GM12878 (cell line): ENCODE measurements around the gene PRRX2. TPM values are rescaled to one million over a fixed set of nuclear protein-coding genes. Genes with fewer than 3 reads are reported as not detected.

ENCODE experiments used
- ATAC-seq: fragments of 200-7000 bp; cut with Tn5 transposase; 3 replicates; pipeline ENCODE4 v1.9.1; 2020; ENCODE audit warnings: mild to moderate bottlenecking, moderate library complexity
- BruUV-seq: library from RNA; stranded (reverse); fragments of 400-500 nt; replicated peaks from 2 replicates; lab custom pipeline; 2021; lab: Mats Ljungman, UMichigan
- CTCF ChIA-PET: fragments of 300-600 bp; sonication (Branson Sonifier 250); formaldehyde crosslinking; extraction: SDS; loops from one replicate; lab custom pipeline; 2021; ENCODE audit warnings: inconsistent platforms; lab: Yijun Ruan, JAX
- POLR2A ChIA-PET: fragments of 350-600 bp; formaldehyde crosslinking; extraction: SDS; loops from one replicate; lab custom pipeline; 2021; ENCODE audit warnings: inconsistent platforms; lab: Charles Lee
- RAD21 ChIA-PET: fragments of 300-600 bp; sonication (Branson Sonifier 250); formaldehyde crosslinking; loops from one replicate; lab custom pipeline; 2023; ENCODE audit warnings: antibody characterized with exemption; ENCODE audit not compliant: unreplicated experiment; lab: Charles Lee
- SMC1A ChIA-PET: fragments of 300-600 bp; sonication (Branson Sonifier 250); formaldehyde crosslinking; loops from one replicate; lab custom pipeline; 2023; ENCODE audit not compliant: unreplicated experiment, uncharacterized antibody; lab: Charles Lee
- DNase-seq: peaks from one replicate; pipeline ENCODE4 v3.0.0-alpha.2; 2011; ENCODE audit warnings: low read depth, low spot score
- FAIRE-seq: peaks from 3 replicates; lab custom pipeline; 2011; peaks lifted over from hg19 to GRCh38; lab: Jason Lieb, UNC
- H2AFZ ChIP-seq: 2 replicates; pipeline ENCODE4 v1.6.0; 2011; ENCODE audit warnings: low read depth, low read length, control low read depth; ENCODE audit not compliant: control insufficient read depth
- H3K27ac ChIP-seq: 2 replicates; pipeline ENCODE4 v1.5.1; 2011; ENCODE audit warnings: control low read depth; ENCODE audit not compliant: control insufficient read depth, insufficient read depth
- H3K27me3 ChIP-seq, 2 experiments: replicated peaks in 1 of 2; 2 replicates each; pipeline versions ENCODE4 v1.6.0 to v1.6.1; 2011; ENCODE audit warnings: low read length in 1 of 2; ENCODE audit not compliant: control insufficient read depth in 2 of 2, insufficient read depth in 2 of 2
- H3K36me3 ChIP-seq, 2 experiments: 2 replicates each; pipeline ENCODE4 v1.5.1; 2011; ENCODE audit warnings: low read length in 1 of 2; ENCODE audit not compliant: control insufficient read depth in 2 of 2, insufficient read depth in 2 of 2
- H3K4me1 ChIP-seq: 2 replicates; pipeline ENCODE4 v1.6.1; 2011; ENCODE audit warnings: mild to moderate bottlenecking, low read length, moderate library complexity, mixed read lengths; ENCODE audit not compliant: control insufficient read depth, insufficient read depth
- H3K4me2 ChIP-seq: 2 replicates; pipeline ENCODE4 v1.6.0; 2011; ENCODE audit warnings: control low read depth; ENCODE audit not compliant: control insufficient read depth, insufficient read depth
- H3K4me3 ChIP-seq: fragments of 200-600 bp; sonication (generic); 2 replicates; pipeline ENCODE4 v1.5.1; 2016
- H3K79me2 ChIP-seq: 2 replicates; pipeline ENCODE4 v1.6.0; 2011; ENCODE audit warnings: low read length; ENCODE audit not compliant: control insufficient read depth, insufficient read depth
- H3K9ac ChIP-seq: 2 replicates; pipeline ENCODE4 v1.8.0; 2011; ENCODE audit warnings: low read length, control low read depth, mixed read lengths; ENCODE audit not compliant: control insufficient read depth, insufficient read depth
- H3K9me3 ChIP-seq: replicated peaks from 3 replicates; pipeline ENCODE4 v1.5.1; 2011; ENCODE audit warnings: mild to moderate bottlenecking, low read length; ENCODE audit not compliant: control insufficient read depth, insufficient read depth
- H4K20me1 ChIP-seq: 2 replicates; pipeline ENCODE4 v1.6.0; 2011; ENCODE audit not compliant: control insufficient read depth, insufficient read depth
- ETV6 ChIP-seq, 2 experiments: fragments of 450-650 bp in 1 of 2; IDR thresholded peaks in 1 of 2; conservative IDR thresholded peaks in 1 of 2; 2 replicates each; pipeline ENCODE4 v1.6.1; 2014; ENCODE audit warnings: antibody characterized with exemption in 1 of 2, borderline replicate concordance in 1 of 2, low read depth in 1 of 2, mild to moderate bottlenecking in 1 of 2, moderate library complexity in 1 of 2
- KLF5 ChIP-seq: fragments of 450-650 bp; IDR thresholded peaks from 2 replicates; pipeline ENCODE4 v1.6.1; 2014; ENCODE audit warnings: mild to moderate bottlenecking; ENCODE audit not compliant: partially characterized antibody
- NBN ChIP-seq: fragments of 450-650 bp; IDR thresholded peaks from 2 replicates; pipeline ENCODE4 v1.6.1; 2016
- NR2F1 ChIP-seq: fragments of 450-650 bp; conservative IDR thresholded peaks from 2 replicates; pipeline ENCODE4 v1.6.1; 2017; ENCODE audit warnings: mild to moderate bottlenecking
- PAX5 ChIP-seq: IDR thresholded peaks from 2 replicates; pipeline ENCODE4 v1.6.1; 2011; ENCODE audit warnings: low read depth, low read length, borderline replicate concordance
- PAX8 ChIP-seq: fragments of 450-650 bp; IDR thresholded peaks from 2 replicates; pipeline ENCODE4 v1.6.1; 2017; ENCODE audit warnings: mild to moderate bottlenecking, moderate library complexity
- PRDM15 ChIP-seq: fragments of 450-650 bp; formaldehyde crosslinking; IDR thresholded peaks from 2 replicates; pipeline ENCODE4 v1.4.0; 2020; ENCODE audit warnings: mild to moderate bottlenecking, moderate library complexity
- SMAD1 ChIP-seq: fragments of 450-650 bp; IDR thresholded peaks from 2 replicates; pipeline ENCODE4 v1.6.1; 2018; ENCODE audit warnings: mild to moderate bottlenecking, low read depth; ENCODE audit not compliant: partially characterized antibody
- ZBTB40 ChIP-seq: fragments of 450-650 bp; IDR thresholded peaks from 2 replicates; pipeline ENCODE4 v1.6.1; 2016; ENCODE audit warnings: mild to moderate bottlenecking, moderate library complexity, borderline replicate concordance
- WGBS: methylation state at CpG from one replicate; pipeline ENCODE4 v1.1.6; 2016; ENCODE audit warnings: low lambda C conversion rate; ENCODE audit not compliant: insufficient replicate concordance, insufficient coverage; ENCODE audit errors: missing lambda C conversion rate; 5-methylcytosine and 5-hydroxymethylcytosine counted together
- in situ Hi-C: fragments of 300-500 bp; cut with MboI; formaldehyde crosslinking; loops from 9 replicates; pipeline ENCODE4 v1.14.3; 2018; ENCODE audit warnings: mixed read lengths
- intact Hi-C: fragments of 100-400 bp; cut with micrococcal nuclease; formaldehyde crosslinking; loops from one replicate; pipeline ENCODE4 v1.14.2; 2022; ENCODE audit not compliant: unreplicated experiment
- polyA plus RNA-seq, 11 experiments: library from polyadenylated mRNA; depleted of rRNA in 4 of 11; unstranded in 6 of 11; stranded (reverse) in 5 of 11; fragments of >200 nt; fragmentation: Nextera tagmentation in 4 of 11; fragmentation: Illumina TruSeq in 1 of 11; extraction: Ambion mirVana in 4 of 11; extraction: Trizol in 1 of 11; gene quantifications; 1 replicate in 1 of 11; 2 replicates in 10 of 11; pipeline versions ENCODE4 v1.2.1 to v1.2.3, GENCODE V29; 2011 to 2016; ENCODE audit warnings: inconsistent platforms in 2 of 11, missing spikeins in 2 of 11, low read depth in 1 of 11
- total RNA-seq, 4 experiments: library from RNA; depleted of rRNA in 3 of 4; stranded (reverse); fragments of >200 nt in 3 of 4; fragmentation: Illumina TruSeq in 1 of 4; extraction: Trizol in 1 of 4; gene quantifications; 2 replicates each; pipeline versions ENCODE4 v1.2.1 to v1.2.3, GENCODE V29; 2013 to 2021

PRRX2 gene
- total and polyA plus RNA-seq, 10 of the 15 experiments (the other 5 are each of a cell fraction or from before 2014, with no cell fraction given), result not detected

DNA sequence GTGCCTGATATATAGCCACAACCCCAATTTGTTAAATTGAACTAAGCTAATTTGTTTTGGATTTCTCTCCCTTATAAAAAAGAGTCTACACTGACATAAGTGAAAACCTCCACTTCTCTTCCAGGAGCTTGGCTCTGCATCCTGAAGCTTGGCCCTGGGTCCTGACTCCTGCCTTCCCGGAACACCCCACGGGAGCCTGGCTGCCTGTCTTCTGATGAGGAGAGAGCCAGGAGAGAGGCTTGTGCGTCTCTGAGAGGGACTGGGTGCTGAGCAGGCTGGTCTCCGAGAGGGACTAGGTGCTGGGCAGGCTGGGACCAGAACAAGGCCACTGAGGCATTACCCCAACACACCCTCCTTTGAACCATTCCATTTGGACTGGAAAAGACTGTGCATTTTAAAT is 93.9 kb downstream of the PRRX2 start:
- no peak for TF ChIP-seq PAX8
- TF ChIP-seq KLF5, result no peak
- no peak for TF ChIP-seq NR2F1
- no peak for TF ChIP-seq NBN
- no peak for TF ChIP-seq ZBTB40
- no peak for TF ChIP-seq PAX5
- TF ChIP-seq SMAD1, result no peak
- TF ChIP-seq ETV6 (conservative IDR thresholded peaks at IDR 0.05 in 1 of 2, IDR thresholded peaks at IDR 0.05 in 1 of 2; ENCODE audit: borderline replicate concordance in 1 of 2, low read depth in 1 of 2), result no peak
- no peak for TF ChIP-seq PRDM15 (CRISPR knock-in tag)
- Histone ChIP-seq H4K20me1 (no peaks in the 10 kb centered on the region), H3K4me1 (peaks cover 5% of the 10 kb centered on the region; the same call in 1 of the 2 replicates), H3K9me3 (no peaks in the 10 kb centered on the region), H3K4me3 (no peak overlapping the region), H3K27ac (no peak overlapping the region), H3K9ac (no peak overlapping the region), H2AFZ (no peak overlapping the region), H3K27me3 (no peaks in the 10 kb centered on the region), H3K79me2 (no peaks in the 10 kb centered on the region), H3K36me3 (no peaks in the 10 kb centered on the region), H3K4me2 (no peak overlapping the region)
- ChIA-PET RAD21 (no interaction called here), CTCF (interaction anchor here (1.0 kb wide), 1 partner anchor 18 kb away, joined by 3 read pairs; no protein-coding TSS in a partner anchor), SMC1A (interaction anchor here (0.6 kb wide), 1 partner anchor 28 kb away, joined by 3 read pairs; no protein-coding TSS in a partner anchor), POLR2A (no interaction called here)
- WGBS, result 51% methylated on average over 3 of the region's 4 CpGs
- intact Hi-C loops (no loop called here), in situ Hi-C loops (no loop called here)
- no TSS peak for BruUV-seq
- DNase-seq (no peak), FAIRE-seq (no peak), ATAC-seq (no peak)
